ENCODE results near the gene CNTN4.

Gene CNTN4

GRCh38 chr3:2921903-2922302, 823.2 kb downstream of the CNTN4 start:
- Histone ChIP-seq H4K8ac (ENCODE audit: low read length) (no peak overlapping the region), H3K27ac (ENCODE audit: low read length, poor library complexity, severe bottlenecking) (no peak overlapping the region)
- WGBS = no CpG with 5 or more reads among the region's 1 CpG

DNA sequence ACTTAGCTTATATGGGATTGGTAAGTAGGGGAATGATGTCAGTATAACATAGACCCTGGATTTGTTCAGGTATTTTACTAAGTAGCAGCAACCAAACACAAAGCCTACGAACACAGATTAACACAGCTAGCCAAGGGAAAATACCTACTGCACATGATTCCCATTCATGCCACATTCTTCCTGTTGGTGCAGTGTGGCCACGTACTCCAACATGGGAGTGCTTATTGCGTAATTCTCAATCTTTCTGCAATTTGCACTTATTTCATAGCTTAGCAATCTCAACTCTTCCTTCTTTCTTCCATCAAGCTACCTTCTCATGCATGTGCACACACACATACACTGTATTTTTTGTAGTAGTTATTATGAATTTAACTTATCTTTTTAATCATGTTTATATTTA, 824.7 kb downstream of the CNTN4 start:
- H3K79me1 ChIP-seq (replicated peaks; ENCODE audit: low read length, poor library complexity, severe bottlenecking) = no peaks in the 10 kb centered on the region
- peak overlapping the region; percentile 76 for H2AFZ ChIP-seq (ENCODE audit: low read depth, low read length)
- DNase-seq = no peak
- H2BK5ac ChIP-seq (ENCODE audit: low read depth, low read length, poor library complexity, severe bottlenecking) = no peak overlapping the region
- no peak overlapping the region for H2BK12ac ChIP-seq (ENCODE audit: low read length in 2 of 2)
- no peak overlapping the region for H3K18ac ChIP-seq (ENCODE audit: low read depth in 1 of 2, low read length in 2 of 2)
- no peak overlapping the region for H2AK5ac ChIP-seq (ENCODE audit: low read length, severe bottlenecking)
- H3K23ac ChIP-seq (ENCODE audit: low read length in 2 of 2) = no peak overlapping the region
- no peak overlapping the region for H3K4me2 ChIP-seq (ENCODE audit: low read length, poor library complexity, severe bottlenecking)
- H3K9ac ChIP-seq (ENCODE audit: low read length) = no peak overlapping the region
- no peak overlapping the region for H4K91ac ChIP-seq (ENCODE audit: low read length)
- H4K8ac ChIP-seq (ENCODE audit: low read length) = no peak overlapping the region
- H3K27ac ChIP-seq (ENCODE audit: low read length, poor library complexity, severe bottlenecking) = no peak overlapping the region
- no peaks in the 10 kb centered on the region for H3K27me3 ChIP-seq (ENCODE audit: control insufficient read depth in 1 of 2, insufficient read depth in 1 of 2, low read length in 2 of 2)
- no peak overlapping the region for H3K14ac ChIP-seq (ENCODE audit: low read length in 2 of 2)
- no peak overlapping the region for H3K4me3 ChIP-seq (ENCODE audit: insufficient read depth in 1 of 2, low read depth in 1 of 2, low read length in 2 of 2)
- no peaks in the 10 kb centered on the region for H3K9me3 ChIP-seq (ENCODE audit: control insufficient read depth, low read length)
- H2BK15ac ChIP-seq (ENCODE audit: low read depth, poor library complexity, severe bottlenecking) = no peak overlapping the region
- H3K4me1 ChIP-seq (ENCODE audit: control insufficient read depth, insufficient read depth, low read depth, low read length) = no peaks in the 10 kb centered on the region
- 75% methylated on average over 3 of the region's 3 CpGs for WGBS
- H3K36me3 ChIP-seq (ENCODE audit: control insufficient read depth in 1 of 2, insufficient read depth in 2 of 2, low read depth in 1 of 2, low read length in 2 of 2) = no peaks in the 10 kb centered on the region
- H3K4ac ChIP-seq (ENCODE audit: low read depth in 1 of 2, low read length in 2 of 2) = peak overlapping the region in 1 of 2 experiments; percentile 37
- H2BK120ac ChIP-seq (ENCODE audit: low read depth, low read length) = no peak overlapping the region

More at GRCh38 chr3:2921903-2922302, 823.2 kb downstream of the CNTN4 start:
- Histone ChIP-seq H2AFZ (ENCODE audit: low read depth, low read length) (no peak overlapping the region), H4K91ac (ENCODE audit: low read length) (no peak overlapping the region), H3K9ac (ENCODE audit: low read length) (no peak overlapping the region), H3K27me3 (ENCODE audit: control insufficient read depth in 1 of 2, insufficient read depth in 1 of 2, low read length in 2 of 2) (no peaks in the 10 kb centered on the region), H3K9me3 (ENCODE audit: control insufficient read depth, low read length) (no peaks in the 10 kb centered on the region), H3K23ac (ENCODE audit: low read length in 2 of 2) (no peak overlapping the region), H3K36me3 (ENCODE audit: control insufficient read depth in 1 of 2, insufficient read depth in 2 of 2, low read depth in 1 of 2, low read length in 2 of 2) (no peaks in the 10 kb centered on the region), H3K4me1 (ENCODE audit: control insufficient read depth, insufficient read depth, low read depth, low read length) (no peaks in the 10 kb centered on the region), H2AK5ac (ENCODE audit: low read length, severe bottlenecking) (no peak overlapping the region), H3K18ac (ENCODE audit: low read depth in 1 of 2, low read length in 2 of 2) (no peak overlapping the region), H3K14ac (ENCODE audit: low read length in 2 of 2) (no peak overlapping the region), H3K4me2 (ENCODE audit: low read length, poor library complexity, severe bottlenecking) (no peak overlapping the region), H3K79me1 (replicated peaks; ENCODE audit: low read length, poor library complexity, severe bottlenecking) (no peaks in the 10 kb centered on the region), H2BK120ac (ENCODE audit: low read depth, low read length) (no peak overlapping the region), H2BK5ac (ENCODE audit: low read depth, low read length, poor library complexity, severe bottlenecking) (no peak overlapping the region), H3K4ac (ENCODE audit: low read depth in 1 of 2, low read length in 2 of 2) (no peak overlapping the region), H2BK15ac (ENCODE audit: low read depth, poor library complexity, severe bottlenecking) (no peak overlapping the region), H3K4me3 (ENCODE audit: insufficient read depth in 1 of 2, low read depth in 1 of 2, low read length in 2 of 2) (no peak overlapping the region), H2BK12ac (ENCODE audit: low read length in 2 of 2) (no peak overlapping the region)
- DNase-seq = peak; percentile 53

DNA sequence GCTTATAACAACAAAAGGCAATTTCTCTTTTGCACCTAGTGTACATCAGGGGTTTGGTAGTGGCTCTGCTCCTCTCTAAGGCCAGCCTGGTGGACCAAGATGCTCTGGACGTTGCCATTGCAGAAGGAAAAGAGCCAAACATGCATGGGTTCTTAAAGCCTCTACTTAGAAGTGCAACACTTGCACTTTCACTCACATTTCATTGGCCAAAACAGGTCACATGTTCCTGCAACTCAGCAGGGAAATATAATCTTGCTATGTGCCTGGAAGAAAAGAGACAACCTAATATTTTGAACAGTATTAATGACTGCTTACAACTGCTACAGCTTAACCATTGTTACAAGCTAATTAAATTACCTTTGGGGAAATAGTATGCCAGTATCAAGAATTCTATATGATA, 828.6 kb downstream of the CNTN4 start:
- Histone ChIP-seq H3K4me2 (ENCODE audit: low read length, poor library complexity, severe bottlenecking) (no peak overlapping the region), H2BK15ac (ENCODE audit: low read depth, poor library complexity, severe bottlenecking) (no peak overlapping the region), H3K23ac (ENCODE audit: low read length in 2 of 2) (no peak overlapping the region), H2BK5ac (ENCODE audit: low read depth, low read length, poor library complexity, severe bottlenecking) (no peak overlapping the region), H4K91ac (ENCODE audit: low read length) (no peak overlapping the region), H3K14ac (ENCODE audit: low read length in 2 of 2) (no peak overlapping the region), H3K4me3 (ENCODE audit: insufficient read depth in 1 of 2, low read depth in 1 of 2, low read length in 2 of 2) (no peak overlapping the region), H3K79me1 (replicated peaks; ENCODE audit: low read length, poor library complexity, severe bottlenecking) (no peaks in the 10 kb centered on the region), H2AFZ (ENCODE audit: low read depth, low read length) (no peak overlapping the region), H2BK120ac (ENCODE audit: low read depth, low read length) (no peak overlapping the region), H3K4ac (ENCODE audit: low read depth in 1 of 2, low read length in 2 of 2) (no peak overlapping the region), H3K9me3 (ENCODE audit: control insufficient read depth, low read length) (no peaks in the 10 kb centered on the region), H2AK5ac (ENCODE audit: low read length, severe bottlenecking) (no peak overlapping the region), H4K8ac (ENCODE audit: low read length) (no peak overlapping the region), H3K27me3 (ENCODE audit: control insufficient read depth in 1 of 2, insufficient read depth in 1 of 2, low read length in 2 of 2) (no peaks in the 10 kb centered on the region), H3K36me3 (ENCODE audit: control insufficient read depth in 1 of 2, insufficient read depth in 2 of 2, low read depth in 1 of 2, low read length in 2 of 2) (no peaks in the 10 kb centered on the region), H3K18ac (ENCODE audit: low read depth in 1 of 2, low read length in 2 of 2) (no peak overlapping the region), H2BK12ac (ENCODE audit: low read length in 2 of 2) (no peak overlapping the region), H3K4me1 (ENCODE audit: control insufficient read depth, insufficient read depth, low read depth, low read length) (no peaks in the 10 kb centered on the region), H3K9ac (ENCODE audit: low read length) (no peak overlapping the region), H3K27ac (ENCODE audit: low read length, poor library complexity, severe bottlenecking) (no peak overlapping the region)
- DNase-seq = no peak
- WGBS = 31% methylated on average over 1 of the region's 1 CpG

DNA sequence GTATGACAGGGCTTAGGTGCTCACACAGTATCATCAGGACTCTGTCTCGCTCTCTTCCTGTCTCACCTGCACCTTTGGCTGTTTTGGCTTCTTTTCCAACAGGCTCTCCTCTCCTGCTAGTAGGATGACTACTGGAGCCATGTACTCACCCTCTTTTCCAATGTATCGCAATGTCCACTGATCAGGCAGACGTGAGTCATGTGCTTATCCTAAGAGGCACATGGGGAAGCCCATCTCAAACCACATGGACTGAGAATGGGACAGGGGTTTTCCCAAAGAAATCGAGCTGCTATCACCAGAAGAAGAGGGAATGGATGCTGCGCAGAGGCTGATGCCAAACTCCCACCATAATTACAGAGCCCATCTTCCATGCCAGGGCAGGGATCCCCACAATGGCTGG, 830.9 kb downstream of the CNTN4 start:
- Histone ChIP-seq H3K4ac (ENCODE audit: low read depth in 1 of 2, low read length in 2 of 2) (no peak overlapping the region), H3K18ac (ENCODE audit: low read depth in 1 of 2, low read length in 2 of 2) (no peak overlapping the region), H3K27me3 (ENCODE audit: control insufficient read depth in 1 of 2, insufficient read depth in 1 of 2, low read length in 2 of 2) (no peaks in the 10 kb centered on the region), H2BK12ac (ENCODE audit: low read length in 2 of 2) (no peak overlapping the region), H3K23ac (ENCODE audit: low read length in 2 of 2) (no peak overlapping the region), H3K4me2 (ENCODE audit: low read length, poor library complexity, severe bottlenecking) (no peak overlapping the region), H3K4me1 (ENCODE audit: control insufficient read depth, insufficient read depth, low read depth, low read length) (no peaks in the 10 kb centered on the region), H4K91ac (ENCODE audit: low read length) (no peak overlapping the region), H3K14ac (ENCODE audit: low read length in 2 of 2) (no peak overlapping the region), H3K36me3 (ENCODE audit: control insufficient read depth in 1 of 2, insufficient read depth in 2 of 2, low read depth in 1 of 2, low read length in 2 of 2) (no peaks in the 10 kb centered on the region), H2AFZ (ENCODE audit: low read depth, low read length) (no peak overlapping the region), H4K8ac (ENCODE audit: low read length) (no peak overlapping the region), H3K9ac (ENCODE audit: low read length) (no peak overlapping the region), H3K79me1 (replicated peaks; ENCODE audit: low read length, poor library complexity, severe bottlenecking) (no peaks in the 10 kb centered on the region), H2AK5ac (ENCODE audit: low read length, severe bottlenecking) (no peak overlapping the region), H2BK120ac (ENCODE audit: low read depth, low read length) (no peak overlapping the region), H2BK15ac (ENCODE audit: low read depth, poor library complexity, severe bottlenecking) (no peak overlapping the region), H3K4me3 (ENCODE audit: insufficient read depth in 1 of 2, low read depth in 1 of 2, low read length in 2 of 2) (no peak overlapping the region), H3K27ac (ENCODE audit: low read length, poor library complexity, severe bottlenecking) (no peak overlapping the region), H2BK5ac (ENCODE audit: low read depth, low read length, poor library complexity, severe bottlenecking) (no peak overlapping the region), H3K9me3 (ENCODE audit: control insufficient read depth, low read length) (no peaks in the 10 kb centered on the region)
- peak; percentile 24 for DNase-seq
- 90% methylated on average over 5 of the region's 5 CpGs for WGBS
